22Rv1 (cell line): ENCODE data around the gene TNS1.

Experiments
- H3K27ac ChIP-seq: fragments of 450-650 bp; 2 replicates; pipeline ENCODE4 v1.5.1; 2017
- ZFX ChIP-seq: fragments of 450-650 bp; IDR thresholded peaks from 2 replicates; pipeline ENCODE4 v1.6.1; 2017; ENCODE audit warnings: antibody characterized with exemption, borderline replicate concordance
- TF ChIP-seq, protein P1 (sequence below): fragments of 450-650 bp; IDR thresholded peaks from 2 replicates; pipeline ENCODE4 v1.5.1; 2017; ENCODE audit warnings: mild to moderate bottlenecking

TNS1 gene

DNA sequence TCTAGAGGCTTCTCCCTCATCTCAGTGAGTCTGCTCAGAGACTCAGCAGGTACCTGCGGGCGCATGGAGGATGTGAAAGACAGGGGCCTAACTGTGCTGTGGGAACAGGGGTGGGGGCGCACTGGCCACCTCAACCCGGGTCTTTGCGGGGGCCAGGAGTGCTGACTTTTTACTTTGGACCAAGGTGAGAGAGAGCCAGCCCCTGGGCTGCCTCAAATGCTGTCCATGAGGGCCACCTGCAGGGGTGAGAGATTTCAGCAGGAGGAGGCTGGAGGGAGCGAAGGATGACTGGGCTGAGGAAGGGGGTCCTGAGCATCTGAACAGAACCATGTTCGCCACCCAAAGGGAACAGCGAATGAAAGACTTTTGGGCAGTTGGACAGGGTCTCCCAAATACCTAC lies 129.4 kb downstream of the TNS1 start:
- TF ChIP-seq, protein P1, sequence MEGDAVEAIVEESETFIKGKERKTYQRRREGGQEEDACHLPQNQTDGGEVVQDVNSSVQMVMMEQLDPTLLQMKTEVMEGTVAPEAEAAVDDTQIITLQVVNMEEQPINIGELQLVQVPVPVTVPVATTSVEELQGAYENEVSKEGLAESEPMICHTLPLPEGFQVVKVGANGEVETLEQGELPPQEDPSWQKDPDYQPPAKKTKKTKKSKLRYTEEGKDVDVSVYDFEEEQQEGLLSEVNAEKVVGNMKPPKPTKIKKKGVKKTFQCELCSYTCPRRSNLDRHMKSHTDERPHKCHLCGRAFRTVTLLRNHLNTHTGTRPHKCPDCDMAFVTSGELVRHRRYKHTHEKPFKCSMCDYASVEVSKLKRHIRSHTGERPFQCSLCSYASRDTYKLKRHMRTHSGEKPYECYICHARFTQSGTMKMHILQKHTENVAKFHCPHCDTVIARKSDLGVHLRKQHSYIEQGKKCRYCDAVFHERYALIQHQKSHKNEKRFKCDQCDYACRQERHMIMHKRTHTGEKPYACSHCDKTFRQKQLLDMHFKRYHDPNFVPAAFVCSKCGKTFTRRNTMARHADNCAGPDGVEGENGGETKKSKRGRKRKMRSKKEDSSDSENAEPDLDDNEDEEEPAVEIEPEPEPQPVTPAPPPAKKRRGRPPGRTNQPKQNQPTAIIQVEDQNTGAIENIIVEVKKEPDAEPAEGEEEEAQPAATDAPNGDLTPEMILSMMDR: no peak
- TF ChIP-seq ZFX: no peak
- H3K27ac ChIP-seq: no peak overlapping the region

DNA sequence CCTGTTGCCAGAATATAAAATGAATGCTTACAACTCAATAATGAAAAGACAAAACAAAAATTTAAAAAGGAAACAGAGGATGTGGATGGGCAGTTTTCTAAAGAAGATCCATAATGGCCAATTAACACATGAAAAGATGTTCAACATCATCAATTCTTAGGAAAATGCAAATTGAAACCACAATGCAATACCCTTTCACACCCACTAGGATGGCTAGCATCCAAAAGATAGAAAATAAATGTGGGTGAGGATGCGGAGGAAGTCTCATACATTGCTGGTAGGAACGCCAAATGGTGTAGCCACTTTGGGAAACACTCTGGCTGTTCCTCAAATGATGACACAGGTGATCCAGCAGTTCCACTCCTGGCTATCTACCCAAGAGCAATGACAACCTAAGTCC lies 130.5 kb downstream of the TNS1 start:
- no peak for TF ChIP-seq ZFX
- TF ChIP-seq, protein P1: no peak

DNA sequence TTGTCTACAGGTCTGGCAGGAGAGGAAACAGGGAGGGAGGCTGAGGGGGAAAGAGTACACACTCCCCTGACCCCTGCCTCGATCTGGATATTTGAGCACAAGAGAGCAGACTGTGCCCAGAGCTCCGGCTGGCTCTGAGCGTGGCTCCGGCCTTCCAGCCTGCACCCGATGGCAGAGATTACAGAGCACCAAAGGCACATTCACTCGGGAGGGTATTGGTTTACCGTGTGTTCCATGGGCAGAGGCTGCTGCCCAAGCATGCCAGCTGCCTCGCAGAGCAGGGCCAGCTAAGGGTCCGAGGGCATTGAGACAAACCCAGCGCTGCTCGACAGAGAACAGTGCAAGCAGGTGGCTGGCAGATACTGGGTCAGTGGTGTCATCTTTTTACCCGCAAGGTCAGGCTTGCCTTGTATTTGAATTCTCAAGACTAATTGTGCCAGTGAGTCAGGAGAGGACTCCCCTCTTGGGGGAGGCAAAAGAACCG lies 132.2 kb downstream of the TNS1 start:
- H3K27ac ChIP-seq: no peak overlapping the region
- TF ChIP-seq ZFX: no peak
- TF ChIP-seq, protein P1: no peak

More for the DNA sequence above, 130.5 kb downstream of the TNS1 start:
- no peak overlapping the region for H3K27ac ChIP-seq

DNA sequence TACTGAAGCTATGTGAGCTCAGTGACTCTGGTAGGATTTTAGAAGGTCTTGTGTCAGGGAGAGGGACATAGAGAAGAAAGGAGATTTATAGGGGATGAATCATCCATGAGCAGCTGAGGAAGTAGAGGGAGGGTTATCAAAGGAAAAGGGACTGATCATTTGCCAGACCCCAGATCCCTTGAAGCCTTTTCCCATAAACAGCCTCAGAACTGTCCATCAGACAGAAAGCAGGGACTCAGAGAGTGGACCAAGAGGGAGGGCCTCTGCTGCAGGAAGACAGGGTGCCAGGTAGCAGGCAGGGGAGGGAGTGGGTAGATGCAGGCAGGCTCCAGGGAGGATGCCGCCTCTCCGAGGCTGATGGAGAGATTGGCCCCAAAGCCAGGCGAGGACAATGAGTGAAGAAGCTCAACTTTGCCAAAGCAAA lies 133.9 kb downstream of the TNS1 start:
- no peak overlapping the region for H3K27ac ChIP-seq
- TF ChIP-seq ZFX: no peak
- TF ChIP-seq, protein P1: no peak

DNA sequence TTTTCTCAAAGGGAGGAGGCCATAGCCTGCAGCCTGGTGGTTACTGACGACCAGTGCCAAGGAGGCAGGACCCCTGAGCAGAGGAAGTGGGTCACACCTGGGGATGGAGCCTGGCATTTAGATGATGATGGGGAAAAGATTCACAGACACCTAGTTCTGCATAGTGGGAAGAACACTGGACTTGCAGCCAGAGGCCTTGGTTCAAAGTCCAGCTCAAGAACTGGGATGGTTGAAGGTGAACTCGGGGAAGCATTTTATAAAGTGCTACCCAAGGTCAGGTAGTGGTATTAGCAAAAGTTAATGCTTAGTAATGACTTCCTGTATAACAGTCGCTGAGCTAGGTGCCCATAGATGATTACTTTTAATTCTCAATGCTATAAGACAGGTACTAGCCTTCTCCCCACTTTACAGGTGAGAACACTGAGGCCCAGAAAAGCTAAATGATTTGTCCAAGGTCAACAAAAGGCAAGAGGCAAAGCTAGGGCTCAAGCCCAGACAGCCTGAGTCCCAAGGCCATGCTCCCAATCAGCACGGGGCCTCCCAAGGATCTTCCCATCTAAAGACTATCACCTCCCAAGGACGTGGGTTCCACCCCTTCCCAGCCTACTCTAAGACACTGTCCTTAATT lies 134.4 kb downstream of the TNS1 start:
- no peak overlapping the region for H3K27ac ChIP-seq
- TF ChIP-seq, protein P1: no peak
- TF ChIP-seq ZFX: no peak

DNA sequence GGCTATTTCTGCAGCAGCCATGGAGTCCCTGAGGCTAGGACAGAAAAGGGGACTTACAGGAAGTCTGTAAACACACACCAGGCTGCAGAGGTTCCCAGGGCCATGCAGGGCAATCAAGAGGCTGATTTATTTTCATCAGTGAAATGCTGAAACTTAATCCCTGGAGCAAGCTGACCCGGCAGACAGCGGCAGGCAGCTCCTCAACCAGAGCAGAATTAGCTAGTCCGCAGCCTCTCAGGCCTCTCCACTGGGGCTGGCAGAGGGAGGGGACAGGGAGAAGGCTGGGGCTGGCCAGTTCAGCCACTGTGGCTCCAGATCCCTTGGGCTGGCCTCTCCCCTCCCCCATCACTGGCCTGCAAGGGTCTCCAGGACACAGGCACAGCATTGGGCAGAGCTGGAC lies 136.3 kb downstream of the TNS1 start:
- TF ChIP-seq, protein P1: no peak
- TF ChIP-seq ZFX: no peak
- no peak overlapping the region for H3K27ac ChIP-seq

DNA sequence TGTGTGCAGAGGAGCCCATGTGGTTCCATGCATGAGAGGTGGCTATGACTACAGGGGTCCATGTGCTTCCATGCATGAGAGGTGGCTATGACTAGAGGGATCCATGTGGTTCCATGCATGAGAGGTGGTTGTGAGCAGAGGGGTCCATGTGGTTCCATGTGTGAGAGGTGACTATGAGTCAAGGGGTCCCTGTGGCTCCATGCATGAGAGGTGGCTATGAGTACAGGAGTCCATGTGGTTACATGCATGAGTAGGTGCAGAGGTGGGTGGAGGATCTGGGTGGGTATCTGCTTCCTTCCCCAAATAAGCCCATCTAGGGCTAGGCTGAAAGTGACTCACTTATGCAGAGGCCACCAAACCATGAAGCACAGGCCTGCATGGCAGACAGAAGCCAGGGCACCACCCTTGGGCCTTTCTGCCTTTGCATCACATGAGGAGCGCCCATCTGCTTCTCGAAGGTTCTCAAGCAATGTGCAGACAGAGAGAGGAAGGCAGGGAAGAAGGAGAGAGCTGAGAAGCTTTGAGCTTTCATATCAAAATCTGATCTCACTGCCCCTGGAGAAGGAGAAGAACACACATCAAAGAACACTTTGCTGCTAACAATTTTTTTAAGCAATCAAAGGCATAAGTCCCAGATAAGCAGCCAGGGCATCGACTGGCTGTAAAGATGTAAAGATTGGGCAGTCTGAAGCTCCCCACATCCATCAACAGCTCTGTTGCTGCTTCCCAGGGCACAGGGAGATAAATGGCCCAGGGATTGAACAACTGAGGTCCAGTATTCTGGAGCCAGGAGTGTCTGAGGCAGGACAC lies 137.6 kb downstream of the TNS1 start:
- no peak for TF ChIP-seq ZFX
- TF ChIP-seq, protein P1: no peak
- H3K27ac ChIP-seq: no peak overlapping the region
